Measurements from ENCODE around the gene TTC28.

- TF ChIP-seq ZNF274 (IDR thresholded peaks at IDR 0.05; ENCODE audit: low read depth, low read length): no peak
- TF ChIP-seq YY1 (IDR thresholded peaks at IDR 0.05; ENCODE audit: insufficient read depth, insufficient read length): no peak
Observed at GRCh38 chr22:28031383-28031922, 648.2 kb downstream of the TTC28 start.
